ENCODE measurements around the gene STOX1. TPM values are rescaled to one million over a fixed set of nuclear protein-coding genes. Genes with fewer than 3 reads are reported as not detected.
"Not testable (repeated sequence)": the region's sequence is repeated elsewhere in the genome, so short reads cannot be mapped to it uniquely, and the experiment has no call there.

STOX1 gene
- total RNA-seq, 2 donors from 2014 or later, result 0.24 to 0.32 TPM

GRCh38 chr10:68822626-68823025, 4.7 kb upstream of the STOX1 start:
- intact Hi-C loops (cut with DNase I); DNase-seq (ENCODE audit: low spot score): not testable (repeated sequence)

GRCh38 chr10:68827592-68827959, 245 bp downstream of the STOX1 start:
- DNase-seq (ENCODE audit: low spot score); intact Hi-C loops (cut with DNase I): not testable (repeated sequence)

GRCh38 chr10:68828083-68828601, 811 bp downstream of the STOX1 start:
- DNase-seq (ENCODE audit: low spot score); intact Hi-C loops (cut with DNase I): not testable (repeated sequence)

GRCh38 chr10:68828833-68829232, 1.5 kb downstream of the STOX1 start:
- no peak for DNase-seq (ENCODE audit: low spot score)
- intact Hi-C loops (cut with DNase I), result no loop called here

GRCh38 chr10:68829521-68829920, 2.2 kb downstream of the STOX1 start:
- DNase-seq (ENCODE audit: low spot score), result no peak
- intact Hi-C loops (cut with DNase I), result no loop called here

- no peak for DNase-seq (ENCODE audit: low spot score)
- intact Hi-C loops (cut with DNase I), result no loop called here
These were observed 2.6 kb downstream of the STOX1 start for GRCh38 chr10:68829952-68830351.

GRCh38 chr10:68831961-68832455, 4.7 kb downstream of the STOX1 start:
- intact Hi-C loops (cut with DNase I), result no loop called here
- no peak for DNase-seq (ENCODE audit: low spot score)

- DNase-seq (ENCODE audit: low spot score), result no peak
- intact Hi-C loops (cut with DNase I), result no loop called here
These were observed 5.3 kb downstream of the STOX1 start for GRCh38 chr10:68832601-68833000.

GRCh38 chr10:68837626-68838322, 10.4 kb downstream of the STOX1 start:
- DNase-seq (ENCODE audit: low spot score), result no peak
- intact Hi-C loops (cut with DNase I), result no loop called here

- DNase-seq (ENCODE audit: low spot score); intact Hi-C loops (cut with DNase I): not testable (repeated sequence)
These were observed 13.3 kb downstream of the STOX1 start for GRCh38 chr10:68840650-68841049.

GRCh38 chr10:68848281-68848680, 20.9 kb downstream of the STOX1 start:
- DNase-seq (ENCODE audit: low spot score), result no peak
- intact Hi-C loops (cut with DNase I), result no loop called here

- intact Hi-C loops (cut with DNase I), result no loop called here
- DNase-seq (ENCODE audit: low spot score), result no peak
These were observed 21.5 kb downstream of the STOX1 start for GRCh38 chr10:68848806-68849205.

- intact Hi-C loops (cut with DNase I), result no loop called here
- no peak for DNase-seq (ENCODE audit: low spot score)
These were observed 29.0 kb downstream of the STOX1 start for GRCh38 chr10:68856352-68856751.

- DNase-seq (ENCODE audit: low spot score), result no peak
- intact Hi-C loops (cut with DNase I), result no loop called here
These were observed 29.7 kb downstream of the STOX1 start for GRCh38 chr10:68857005-68857404.

GRCh38 chr10:68861253-68861652, 33.9 kb downstream of the STOX1 start:
- intact Hi-C loops (cut with DNase I), result no loop called here
- DNase-seq (ENCODE audit: low spot score), result no peak

GRCh38 chr10:68864611-68865010, 37.3 kb downstream of the STOX1 start:
- intact Hi-C loops (cut with DNase I), result no loop called here
- DNase-seq (ENCODE audit: low spot score), result no peak

- DNase-seq (ENCODE audit: low spot score); intact Hi-C loops (cut with DNase I): not testable (repeated sequence)
These were observed 40.8 kb downstream of the STOX1 start for GRCh38 chr10:68868173-68868572.

GRCh38 chr10:68869623-68870022, 42.3 kb downstream of the STOX1 start:
- DNase-seq (ENCODE audit: low spot score), result no peak
- intact Hi-C loops (cut with DNase I), result no loop called here

- DNase-seq (ENCODE audit: low spot score), result no peak
- intact Hi-C loops (cut with DNase I), result no loop called here
These were observed 42.7 kb downstream of the STOX1 start for GRCh38 chr10:68870061-68870460.

- DNase-seq (ENCODE audit: low spot score), result no peak
- intact Hi-C loops (cut with DNase I), result no loop called here
These were observed 43.3 kb downstream of the STOX1 start for GRCh38 chr10:68870545-68871104.
